ENCODE results near the gene GNRH2.
"Not testable (repeated sequence)": the region's sequence is repeated elsewhere in the genome, so short reads cannot be mapped to it uniquely, and the experiment has no call there.

Gene GNRH2

DNA sequence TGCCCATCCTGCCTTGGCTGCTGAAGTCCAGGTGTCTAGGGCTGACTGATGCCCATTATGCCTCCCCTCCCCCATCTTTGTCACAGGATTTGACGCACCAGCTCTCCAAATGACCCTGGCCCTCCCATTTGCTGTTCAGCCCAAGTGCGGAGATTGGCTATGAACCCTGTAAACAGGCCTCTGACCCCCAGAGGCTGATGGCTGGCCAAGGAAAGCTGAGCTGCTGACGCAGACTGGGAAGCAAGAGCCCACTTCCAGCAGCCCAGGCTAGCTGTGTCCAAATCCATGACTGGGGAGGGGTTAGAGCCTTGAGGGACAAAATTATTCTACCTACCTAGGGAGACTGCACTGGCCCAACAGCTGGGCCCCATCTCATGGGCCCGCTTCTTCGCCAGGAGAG, 797 bp upstream of the GNRH2 start:
- no peak for DNase-seq (ENCODE audit: low read depth in 2 of 2)

DNA sequence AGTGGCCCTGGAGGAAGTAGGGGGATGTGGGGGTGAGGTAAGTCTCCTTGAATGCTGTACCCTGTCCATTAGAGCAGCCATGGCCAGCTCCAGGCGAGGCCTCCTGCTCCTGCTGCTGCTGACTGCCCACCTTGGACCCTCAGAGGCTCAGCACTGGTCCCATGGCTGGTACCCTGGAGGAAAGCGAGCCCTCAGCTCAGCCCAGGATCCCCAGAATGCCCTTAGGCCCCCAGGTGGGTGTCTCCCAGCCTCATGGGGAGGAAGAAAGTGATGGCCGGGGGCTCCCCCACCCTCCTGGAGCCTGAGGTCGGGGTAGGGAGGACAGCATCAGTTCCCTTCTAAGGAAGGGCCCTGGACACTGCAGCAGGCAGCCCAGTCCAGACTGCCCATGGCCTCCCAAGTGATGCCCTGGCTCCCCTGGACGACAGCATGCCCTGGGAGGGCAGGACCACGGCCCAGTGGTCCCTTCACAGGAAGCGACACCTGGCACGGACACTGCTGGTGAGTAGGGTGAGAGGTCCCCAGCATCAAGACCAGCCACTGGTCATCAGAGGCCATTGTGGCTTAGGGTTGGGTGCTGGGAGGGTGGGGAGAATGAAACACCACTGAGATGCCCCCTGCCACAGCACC, 1.0 kb downstream of the GNRH2 start:
- no peak for DNase-seq (ENCODE audit: low read depth in 2 of 2)

DNA sequence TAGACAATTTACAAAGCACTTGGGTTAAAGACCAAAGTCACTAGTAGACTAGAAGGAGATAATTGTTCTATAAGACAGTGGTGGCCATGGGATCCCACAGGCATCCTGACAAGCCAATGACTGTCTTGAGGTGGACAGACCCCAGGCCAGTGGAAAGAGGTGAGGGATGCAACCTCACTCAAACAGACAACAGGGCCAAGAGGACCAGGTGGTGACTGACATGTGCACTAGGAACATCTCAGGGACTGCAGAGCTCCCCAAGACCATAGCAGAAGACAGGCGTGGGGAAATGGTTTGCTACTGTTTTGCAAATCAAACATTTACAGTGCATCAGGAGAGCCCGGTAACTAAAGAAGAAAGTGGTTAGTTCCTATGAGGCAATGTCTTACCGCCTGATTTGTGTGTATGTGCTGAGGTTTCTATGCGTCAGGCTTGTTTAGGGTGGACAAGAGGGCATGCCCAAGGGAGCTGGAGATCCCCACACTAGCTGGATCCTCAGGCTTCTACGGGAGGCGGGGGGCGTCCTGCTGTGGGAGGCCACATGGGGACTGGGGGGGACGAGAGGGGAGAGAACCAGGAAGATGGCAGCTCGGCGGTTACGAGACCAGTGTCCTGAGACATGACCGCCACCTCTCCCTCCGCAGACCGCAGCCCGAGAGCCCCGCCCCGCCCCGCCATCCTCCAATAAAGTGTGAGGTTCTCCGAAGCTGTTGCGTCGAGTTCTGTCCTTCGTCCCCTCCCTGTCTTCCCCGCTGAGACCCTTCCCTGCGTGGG, 1.8 kb downstream of the GNRH2 start:
- DNase-seq (ENCODE audit: low read depth in 2 of 2): peak; percentile 57 to 61

GRCh38 chr20:3045816-3046676, 2.6 kb downstream of the GNRH2 start, which contains the start of gene MRPS26:
MRPS26 (plus strand) TSS chr20:3046052; CDS start chr20:3046069, 17 bp downstream.
- peak; percentile 80 to 84 for DNase-seq (ENCODE audit: low read depth in 2 of 2)

- no peak for DNase-seq (ENCODE audit: low read depth in 2 of 2)
Observed at GRCh38 chr20:3046677-3047462, 3.4 kb downstream of the GNRH2 start.

- DNase-seq (ENCODE audit: low read depth in 2 of 2): no peak
Observed at GRCh38 chr20:3047486-3048419, 4.3 kb downstream of the GNRH2 start.

GRCh38 chr20:3051385-3052019, 8.1 kb downstream of the GNRH2 start:
- no peak for DNase-seq (ENCODE audit: low read depth in 2 of 2)

DNA sequence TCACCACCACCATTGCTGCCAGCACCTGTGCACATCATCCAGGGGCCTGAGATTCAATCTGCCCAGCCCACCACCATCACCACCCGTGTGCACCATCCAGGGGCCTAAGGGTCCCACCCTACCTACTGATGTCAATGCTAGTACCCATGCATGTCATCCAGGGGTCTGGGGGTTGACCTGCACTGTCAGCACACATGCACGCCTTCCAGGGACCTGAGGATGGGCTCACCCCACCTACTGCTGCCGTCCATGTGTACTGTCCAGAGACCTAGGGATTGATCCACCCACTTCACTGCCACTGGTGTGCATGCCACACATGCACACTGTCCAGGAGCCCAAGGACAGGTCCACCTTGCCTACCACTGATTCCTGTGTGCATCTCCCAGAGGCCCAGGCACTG, 16.1 kb downstream of the GNRH2 start:
- DNase-seq (ENCODE audit: low read depth in 2 of 2): no peak

DNA sequence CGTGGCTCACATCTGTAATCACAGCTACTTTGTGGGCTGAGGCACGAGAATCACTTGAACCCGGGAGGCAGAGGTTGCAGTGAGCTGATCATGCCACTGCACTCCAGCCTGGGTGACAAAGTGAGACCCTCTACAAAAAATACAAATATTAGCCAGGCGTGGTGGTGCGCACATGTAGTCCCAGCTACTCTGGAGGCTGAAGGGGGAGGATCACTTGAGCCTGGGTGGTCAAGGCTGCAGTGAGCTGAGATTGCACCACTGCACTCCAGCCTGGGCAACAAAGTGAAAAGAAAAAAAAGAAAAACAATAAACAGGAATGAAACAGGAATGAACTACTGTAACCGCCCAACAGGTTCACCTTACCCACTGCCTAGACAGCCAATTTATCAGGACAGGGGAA, 20.7 kb downstream of the GNRH2 start:
- DNase-seq (ENCODE audit: low read depth in 2 of 2): not testable (repeated sequence)

- DNase-seq (ENCODE audit: low read depth in 2 of 2): no peak
Observed at GRCh38 chr20:3067139-3068014, 24.0 kb downstream of the GNRH2 start.

GRCh38 chr20:3068075-3068474, 24.7 kb downstream of the GNRH2 start:
- no peak for DNase-seq (ENCODE audit: low read depth in 2 of 2)

DNA sequence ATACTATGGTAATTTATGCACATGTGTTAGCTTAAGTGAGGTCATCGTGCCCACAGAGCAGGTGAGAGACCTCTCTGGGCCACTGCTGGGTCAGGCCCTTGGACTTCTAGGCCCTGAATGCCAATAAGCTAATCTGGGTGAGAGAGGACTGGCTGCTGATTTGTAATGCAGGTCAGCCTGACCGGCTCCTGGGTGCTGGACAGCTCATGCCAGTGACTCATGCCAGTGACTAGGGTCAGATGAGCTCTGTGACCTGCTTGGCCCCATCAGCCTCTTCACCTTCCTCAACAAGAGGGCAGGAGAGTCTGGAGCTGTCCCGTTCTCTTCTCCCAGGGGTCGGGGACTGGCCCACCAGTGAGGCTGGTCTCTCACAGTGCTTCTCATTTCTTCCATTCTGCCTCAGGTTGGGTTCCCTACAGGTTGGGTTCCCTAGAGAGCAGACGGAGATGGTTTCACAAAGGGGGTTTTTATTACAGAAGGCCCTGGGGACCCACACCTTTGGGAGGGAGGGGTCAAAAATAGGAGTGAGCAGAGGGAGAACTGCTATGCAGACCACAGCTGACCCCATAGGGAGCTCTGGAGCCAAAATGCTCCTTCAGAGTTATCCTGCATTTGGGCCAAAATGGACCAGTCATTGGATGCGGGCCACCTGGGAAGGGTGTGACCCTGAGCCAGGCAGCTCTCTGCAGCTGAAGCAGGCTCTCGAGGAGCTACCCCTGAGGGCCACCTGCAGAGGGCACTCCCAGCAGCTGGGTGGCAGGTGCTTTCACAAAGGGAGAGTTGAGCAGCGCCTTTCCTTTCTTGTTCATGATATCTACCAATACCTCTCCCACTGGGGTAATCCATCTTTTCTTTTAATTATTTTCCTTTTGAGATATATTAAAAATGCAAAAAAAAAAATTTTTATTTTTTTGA, 25.8 kb downstream of the GNRH2 start:
- no peak for DNase-seq (ENCODE audit: low read depth in 2 of 2)

- no peak for DNase-seq (ENCODE audit: low read depth in 2 of 2)
Observed at GRCh38 chr20:3070725-3071124, 27.3 kb downstream of the GNRH2 start.

- no peak for DNase-seq (ENCODE audit: low read depth in 2 of 2)
Observed at GRCh38 chr20:3071266-3071609, 27.8 kb downstream of the GNRH2 start.

DNA sequence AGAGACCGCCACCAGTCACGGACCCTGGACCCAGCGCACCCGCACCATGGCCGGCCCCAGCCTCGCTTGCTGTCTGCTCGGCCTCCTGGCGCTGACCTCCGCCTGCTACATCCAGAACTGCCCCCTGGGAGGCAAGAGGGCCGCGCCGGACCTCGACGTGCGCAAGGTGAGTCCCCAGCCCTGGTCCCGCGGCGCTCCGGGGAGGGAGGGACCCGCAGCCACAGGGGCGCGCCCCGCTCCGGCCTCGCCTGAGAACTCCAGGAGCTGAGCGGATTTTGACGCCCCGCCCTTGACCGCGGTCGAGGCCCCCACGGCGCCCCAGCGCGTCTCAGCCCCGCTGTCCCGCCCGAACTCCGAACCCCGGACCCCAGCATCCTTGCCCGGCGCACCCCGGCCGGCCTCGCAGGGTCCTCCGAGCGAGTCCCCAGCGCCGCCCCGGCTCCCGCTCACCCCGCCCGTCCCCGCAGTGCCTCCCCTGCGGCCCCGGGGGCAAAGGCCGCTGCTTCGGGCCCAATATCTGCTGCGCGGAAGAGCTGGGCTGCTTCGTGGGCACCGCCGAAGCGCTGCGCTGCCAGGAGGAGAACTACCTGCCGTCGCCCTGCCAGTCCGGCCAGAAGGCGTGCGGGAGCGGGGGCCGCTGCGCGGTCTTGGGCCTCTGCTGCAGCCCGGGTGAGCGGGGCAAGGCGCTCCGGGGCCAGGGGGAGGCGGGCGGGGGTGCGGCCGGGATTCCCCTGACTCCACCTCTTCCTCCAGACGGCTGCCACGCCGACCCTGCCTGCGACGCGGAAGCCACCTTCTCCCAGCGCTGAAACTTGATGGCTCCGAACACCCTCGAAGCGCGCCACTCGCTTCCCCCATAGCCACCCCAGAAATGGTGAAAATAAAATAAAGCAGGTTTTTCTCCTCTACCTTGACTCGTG, 28.4 kb downstream of the GNRH2 start, which contains the start of gene OXT:
Gene OXT, plus strand, starts transcription at position 11 of the 920 bp plus-strand sequence. Its CDS starts 36 bp downstream, at position 47.
- peak; percentile 45 to 61 for DNase-seq (ENCODE audit: low read depth in 2 of 2)

GRCh38 chr20:3072530-3073250, 29.3 kb downstream of the GNRH2 start:
- no peak for DNase-seq (ENCODE audit: low read depth in 2 of 2)
